Measurements from ENCODE around the gene PPP4R3A.
"Not testable (repeated sequence)": the region's sequence is repeated elsewhere in the genome, so short reads cannot be mapped to it uniquely, and the experiment has no call there.

PPP4R3A gene

DNA sequence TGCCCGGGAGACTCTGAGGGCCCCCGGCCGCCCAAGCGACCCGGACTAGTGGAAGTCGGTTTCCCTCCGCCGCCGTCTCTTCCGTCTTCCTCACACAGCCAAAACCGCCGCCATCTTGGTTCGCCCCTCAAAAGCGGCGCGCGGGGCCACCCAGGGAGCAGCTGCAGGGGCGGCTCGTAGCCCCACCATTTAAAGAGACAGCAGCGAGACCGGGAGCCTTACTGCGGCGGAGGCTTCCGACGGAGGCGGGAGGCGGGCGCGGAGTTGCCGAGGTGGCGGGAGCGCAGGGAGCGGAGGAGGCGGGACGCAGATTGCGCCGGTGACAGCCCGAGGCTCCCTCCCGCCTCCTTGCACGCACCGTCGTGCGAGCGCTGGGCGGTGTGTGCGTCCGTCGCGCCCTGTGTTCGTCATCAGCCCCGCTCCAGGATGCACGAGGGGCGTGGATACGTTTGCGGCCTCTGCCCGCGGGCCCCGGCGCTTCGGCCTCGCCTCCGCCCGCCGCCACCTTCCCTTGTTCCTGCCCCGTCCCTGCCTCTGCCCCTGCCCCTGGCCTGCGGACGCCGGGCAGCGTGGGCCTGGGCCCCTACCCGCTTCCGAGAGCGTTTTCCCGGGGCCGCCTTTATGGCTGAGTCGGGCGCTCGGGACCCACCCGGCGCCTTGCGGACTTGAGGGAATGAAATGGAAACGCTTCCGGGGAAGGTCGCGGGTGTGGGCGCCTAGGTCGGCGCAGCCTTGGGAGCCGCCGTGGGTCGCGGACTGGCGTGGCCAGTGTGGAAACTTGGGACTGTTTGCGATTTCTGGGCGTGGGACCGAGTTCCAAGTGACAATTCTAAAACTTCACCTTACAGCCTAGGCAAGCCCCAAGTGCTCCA, at the start of gene PPP4R3A:
PPP4R3A (minus strand) TSS at position 140 of the 872 bp plus-strand sequence. CDS start 663 bp downstream, outside the sequence.
- peak; percentile 94 for DNase-seq (ENCODE audit: low spot score)

DNA sequence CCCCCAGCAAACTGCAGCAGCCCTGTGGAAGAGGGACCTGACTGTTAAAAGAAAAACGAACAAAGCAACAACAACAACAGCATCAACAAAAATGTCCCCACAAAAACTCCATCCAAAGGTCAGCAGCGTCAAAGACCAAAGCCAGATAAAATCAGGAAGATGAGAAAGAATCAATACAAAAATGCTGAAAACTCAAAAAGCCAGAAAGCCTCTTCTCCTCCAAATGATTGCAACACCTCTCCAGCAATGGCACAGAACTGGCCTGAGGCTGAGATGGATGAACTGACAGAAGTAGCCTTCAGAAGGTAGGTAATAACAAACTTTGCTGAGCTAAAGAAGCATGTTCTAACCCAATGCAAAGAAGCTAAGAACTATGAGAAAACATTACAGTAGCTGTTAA, 45.4 kb upstream of the PPP4R3A start:
- no peak for DNase-seq (ENCODE audit: low spot score)

DNA sequence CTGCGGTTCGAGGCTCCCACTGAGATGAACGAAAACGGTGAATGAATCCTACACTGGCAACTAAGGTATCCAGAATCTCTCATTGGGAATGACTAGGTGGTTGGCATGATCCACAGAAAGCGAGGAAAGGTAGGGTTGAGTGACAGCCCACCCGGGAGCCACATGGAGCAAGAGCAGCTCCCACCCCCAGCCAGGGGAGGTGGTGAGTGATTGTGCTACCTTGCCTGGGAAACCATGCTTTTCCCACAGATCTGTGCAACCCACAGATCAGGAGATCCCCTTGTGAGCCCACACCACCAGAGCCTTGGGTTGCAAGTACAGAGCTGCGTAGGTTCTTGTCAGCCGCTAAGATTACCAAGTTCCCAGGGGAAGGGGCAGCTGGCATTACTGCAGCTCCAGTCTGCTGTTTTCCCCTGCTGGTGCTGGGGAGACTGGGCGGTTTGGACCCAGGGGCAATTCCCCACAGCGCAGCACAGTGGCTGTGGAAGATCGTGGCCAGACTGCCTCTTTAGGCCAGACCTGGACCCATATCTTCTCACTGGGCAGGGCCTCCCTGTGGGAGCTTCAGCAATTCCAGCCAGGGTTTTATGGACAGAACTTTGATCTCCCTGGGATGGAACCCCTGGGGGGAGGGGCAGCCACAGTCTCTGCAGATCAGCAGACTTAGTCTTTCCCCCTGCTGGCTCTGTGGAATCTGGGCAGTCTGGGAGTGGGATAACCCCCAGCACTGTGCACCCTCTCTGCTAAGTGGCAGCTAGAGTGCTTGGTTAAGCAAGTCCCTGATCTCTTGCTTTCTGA, 44.6 kb upstream of the PPP4R3A start:
- DNase-seq (ENCODE audit: low spot score): no peak

DNA sequence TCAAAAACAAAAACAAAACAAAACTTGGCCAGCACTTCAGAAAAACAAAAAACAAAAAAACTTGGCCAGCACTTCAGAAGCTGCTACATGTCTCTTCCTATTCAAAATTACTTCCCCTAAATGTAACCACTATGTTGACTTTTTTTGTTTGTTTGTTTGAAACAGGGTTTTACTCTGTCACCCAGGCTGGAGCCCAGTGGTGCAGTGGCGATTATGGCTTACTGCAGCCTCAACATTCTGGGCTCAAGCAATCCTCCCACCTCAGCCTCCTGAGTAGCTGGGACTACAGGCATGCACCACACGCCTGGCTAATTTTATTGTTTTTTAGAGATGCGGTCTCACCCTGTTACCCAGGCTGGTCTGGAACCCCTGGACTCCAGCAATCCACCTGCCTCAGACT, 38.0 kb upstream of the PPP4R3A start:
- DNase-seq (ENCODE audit: low spot score): no peak

DNA sequence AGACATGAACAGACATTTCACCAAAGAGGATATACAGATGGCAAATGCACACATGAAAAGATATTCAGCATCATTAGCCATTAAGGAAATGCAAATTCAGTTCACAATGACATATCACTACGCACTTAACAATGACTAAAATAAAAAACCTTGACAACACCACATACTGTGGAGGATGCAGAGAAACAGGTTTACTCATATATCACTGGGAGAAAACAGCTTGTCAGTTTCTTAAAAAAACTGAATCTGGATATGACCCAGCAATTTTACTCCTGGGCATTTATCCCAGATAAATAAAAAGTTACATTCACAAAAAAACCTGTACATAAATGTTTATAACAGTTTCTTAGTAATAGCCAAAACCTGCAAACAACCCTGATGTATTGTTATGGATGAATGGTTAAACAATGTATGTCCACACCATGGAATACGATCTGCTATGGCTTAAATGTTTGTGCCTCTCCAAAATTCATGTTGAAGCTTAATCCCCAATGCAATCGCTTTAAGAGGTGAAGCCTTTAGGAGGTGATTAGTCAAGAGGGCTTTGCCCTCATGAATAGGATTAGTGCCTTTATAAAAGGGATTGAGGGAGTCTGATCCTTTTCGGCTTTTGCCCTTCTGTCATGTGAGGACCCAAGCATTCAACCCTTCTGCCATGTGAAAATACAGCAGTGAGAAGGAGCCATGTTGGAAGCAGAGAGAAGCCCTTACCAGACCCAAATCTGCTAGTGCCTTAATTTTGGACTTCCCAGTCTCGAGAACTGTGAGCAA, 36.0 kb upstream of the PPP4R3A start:
- no peak for DNase-seq (ENCODE audit: low spot score)

DNA sequence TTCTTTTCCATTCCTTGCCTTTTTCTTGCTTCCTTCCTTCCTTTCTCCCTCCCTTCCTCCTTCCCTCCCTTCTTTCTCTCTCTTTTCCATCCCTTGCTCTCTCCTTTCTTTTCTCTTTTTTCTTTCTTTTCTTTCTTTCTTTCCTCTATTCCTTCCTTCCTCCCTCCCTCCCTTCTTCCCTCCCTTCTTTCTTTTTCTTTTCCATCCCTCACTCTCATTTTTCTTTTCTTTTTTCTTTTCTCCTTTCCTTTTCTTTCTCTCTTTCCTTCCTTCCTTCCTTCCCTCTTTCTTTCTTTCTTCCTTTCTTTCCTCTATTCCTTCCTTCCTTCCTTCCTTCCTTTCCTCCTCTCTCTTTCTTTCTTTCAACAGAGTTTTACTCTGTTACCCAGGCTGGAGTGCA, 35.1 kb upstream of the PPP4R3A start:
- DNase-seq (ENCODE audit: low spot score): no peak

DNA sequence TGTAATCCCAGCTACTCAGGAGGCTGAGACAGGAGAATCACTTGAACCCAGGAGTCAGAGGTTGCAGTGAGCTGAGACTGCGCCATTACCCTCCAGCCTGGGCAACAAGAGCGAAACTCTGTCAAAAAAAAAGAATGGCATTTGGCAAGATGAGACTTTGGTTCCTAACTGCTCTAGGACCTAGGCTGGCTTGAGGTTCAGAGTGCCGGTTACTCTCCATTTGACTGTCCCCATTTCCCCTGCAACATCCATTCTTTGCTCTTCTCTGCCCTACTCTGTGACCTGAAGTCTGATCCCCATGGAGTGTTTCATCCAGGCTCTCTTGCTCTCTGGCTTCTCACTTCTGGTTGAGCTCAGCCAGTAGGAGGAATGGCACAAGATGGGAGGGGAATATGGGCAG, 26.2 kb upstream of the PPP4R3A start:
- no peak for DNase-seq (ENCODE audit: low spot score)

DNA sequence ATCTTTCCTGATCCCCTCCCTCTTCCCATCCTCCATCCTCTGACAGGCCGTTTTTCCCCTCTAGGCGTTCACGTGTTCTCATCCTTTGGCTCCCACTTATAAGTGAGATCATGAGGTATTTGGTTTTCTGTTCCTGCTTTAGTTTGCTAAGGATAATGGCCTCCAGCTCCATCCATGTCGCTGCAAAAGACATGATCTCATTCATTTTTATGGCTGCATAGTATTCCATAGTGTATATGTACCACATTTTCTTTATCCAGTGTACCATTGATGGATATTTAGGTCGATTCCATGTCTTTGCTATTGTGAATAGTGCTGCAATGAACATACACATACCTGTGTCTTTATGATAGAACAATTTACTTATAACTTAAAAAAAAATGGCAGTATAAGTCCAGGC, 23.9 kb upstream of the PPP4R3A start:
- not testable (repeated sequence) for DNase-seq (ENCODE audit: low spot score)

DNA sequence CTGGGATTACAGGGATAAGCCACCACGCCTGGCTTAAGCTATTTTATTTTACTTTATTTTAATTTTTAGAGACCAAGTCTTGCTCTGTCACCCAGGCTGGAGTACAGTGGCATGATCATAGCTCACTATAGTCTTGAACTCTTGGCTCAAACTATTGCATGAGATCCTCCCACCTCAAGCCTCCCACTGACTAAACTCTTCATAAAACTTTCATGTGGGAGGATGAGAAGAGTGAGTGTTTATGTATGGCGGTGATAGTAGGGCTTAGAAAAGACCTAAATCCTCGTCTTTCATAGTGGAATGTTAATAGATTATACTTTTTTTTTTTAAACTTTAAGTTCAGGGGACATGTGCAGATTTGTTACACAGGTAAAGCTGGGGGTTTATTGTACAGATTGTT, 23.5 kb upstream of the PPP4R3A start:
- no peak for DNase-seq (ENCODE audit: low spot score)

DNA sequence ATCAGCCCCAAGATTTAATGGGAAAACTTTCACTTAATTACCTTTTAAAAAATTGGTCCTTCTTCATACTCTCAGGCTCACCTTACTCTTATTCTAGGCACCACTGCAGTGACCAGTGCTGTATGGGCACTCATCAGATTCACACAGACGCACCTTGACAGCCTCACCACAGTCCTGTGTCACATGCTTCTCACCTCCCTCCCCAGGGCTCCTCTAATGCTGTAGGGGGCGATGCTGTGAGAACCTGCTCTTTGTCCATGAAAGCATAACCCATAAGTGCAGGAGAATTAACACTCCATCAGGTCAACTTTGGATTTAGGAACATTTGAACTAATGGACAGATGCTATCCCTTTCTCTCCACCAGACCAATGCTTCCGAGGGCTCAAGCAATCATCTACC, 13.9 kb upstream of the PPP4R3A start:
- no peak for DNase-seq (ENCODE audit: low spot score)

DNA sequence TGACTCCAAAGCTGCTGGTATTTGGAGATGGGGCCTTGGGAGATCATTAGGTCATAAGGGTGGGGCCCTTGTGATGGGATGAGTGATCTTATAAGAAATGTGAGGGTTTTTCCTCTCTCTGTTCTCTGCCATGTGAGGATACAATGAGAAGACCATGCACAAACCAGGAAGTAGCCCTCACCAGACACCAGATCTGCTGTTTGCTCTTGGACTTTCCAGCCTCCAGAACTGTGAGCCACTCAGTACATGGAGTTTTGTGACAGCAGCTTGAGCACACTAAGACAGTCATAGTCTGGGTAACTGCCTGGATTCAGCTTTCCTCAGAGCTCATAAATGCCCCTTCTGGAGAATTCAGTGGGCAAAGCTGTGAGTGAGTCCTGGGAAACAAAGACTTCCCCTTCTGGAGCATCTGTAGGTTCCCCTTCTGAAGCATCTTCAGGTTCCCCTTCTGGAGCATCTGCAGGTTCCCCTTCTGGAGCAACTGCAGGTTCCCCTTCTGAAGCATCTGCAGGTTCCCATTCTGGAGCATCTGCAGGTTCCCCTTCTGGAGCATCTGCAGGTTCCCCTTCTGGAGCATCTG, 11.0 kb upstream of the PPP4R3A start:
- DNase-seq (ENCODE audit: low spot score): no peak

DNA sequence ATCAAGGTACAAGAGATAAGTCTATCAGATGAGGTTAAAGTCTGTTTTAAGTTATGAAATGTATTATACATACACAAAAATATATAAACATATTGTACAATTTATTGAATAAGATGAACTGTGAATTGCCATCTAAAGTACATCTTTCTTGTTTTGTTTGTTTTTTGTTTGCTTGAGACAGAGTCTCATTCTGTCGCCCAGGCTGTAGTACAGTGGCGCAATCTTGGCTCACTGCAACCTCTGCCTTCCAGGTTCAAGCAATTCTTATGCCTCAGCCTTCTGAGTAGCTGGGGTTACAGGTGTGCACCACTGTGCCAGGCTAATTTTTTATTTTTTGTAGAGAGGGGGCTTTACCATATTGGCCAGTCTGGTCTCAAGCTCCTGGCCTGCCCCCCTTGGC, 10.0 kb upstream of the PPP4R3A start:
- no peak for DNase-seq (ENCODE audit: low spot score)

DNA sequence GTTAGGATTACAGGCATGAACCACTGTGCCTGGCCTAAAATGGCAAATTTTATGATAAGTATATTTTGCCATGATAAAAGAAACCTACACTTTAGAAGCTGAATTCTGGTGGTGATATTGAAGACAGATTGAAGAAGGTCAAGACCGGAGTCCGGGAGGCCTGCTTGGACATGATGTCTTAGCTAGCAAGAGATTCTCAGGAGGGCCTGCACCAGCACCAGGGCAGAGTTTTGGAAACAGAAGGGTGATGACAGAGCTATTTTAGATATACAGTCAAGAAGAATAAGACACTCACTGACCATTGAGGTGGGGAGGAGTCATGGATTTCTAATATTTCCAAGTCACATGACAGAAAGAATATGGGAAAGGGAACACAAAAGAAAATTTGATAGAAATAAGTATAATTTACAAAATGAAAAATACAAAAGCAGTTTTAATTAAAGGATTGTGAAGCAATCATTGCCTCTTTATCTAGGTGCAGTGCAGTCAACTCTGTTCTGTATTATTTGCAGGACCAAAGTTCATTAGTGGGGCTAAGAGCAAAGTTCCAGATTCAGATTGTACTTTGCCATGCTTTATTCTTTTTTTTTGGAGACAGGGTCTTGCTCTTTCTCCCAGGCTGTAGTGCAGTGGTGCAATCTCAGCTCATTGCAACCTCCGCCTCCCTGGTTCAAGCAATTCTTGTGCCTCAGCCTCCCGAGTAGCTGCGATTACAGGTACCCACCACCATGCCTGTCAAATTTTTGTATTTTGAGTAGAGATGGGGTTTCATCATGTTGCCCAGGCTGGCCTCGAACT, 9.3 kb upstream of the PPP4R3A start:
- no peak for DNase-seq (ENCODE audit: low spot score)

DNA sequence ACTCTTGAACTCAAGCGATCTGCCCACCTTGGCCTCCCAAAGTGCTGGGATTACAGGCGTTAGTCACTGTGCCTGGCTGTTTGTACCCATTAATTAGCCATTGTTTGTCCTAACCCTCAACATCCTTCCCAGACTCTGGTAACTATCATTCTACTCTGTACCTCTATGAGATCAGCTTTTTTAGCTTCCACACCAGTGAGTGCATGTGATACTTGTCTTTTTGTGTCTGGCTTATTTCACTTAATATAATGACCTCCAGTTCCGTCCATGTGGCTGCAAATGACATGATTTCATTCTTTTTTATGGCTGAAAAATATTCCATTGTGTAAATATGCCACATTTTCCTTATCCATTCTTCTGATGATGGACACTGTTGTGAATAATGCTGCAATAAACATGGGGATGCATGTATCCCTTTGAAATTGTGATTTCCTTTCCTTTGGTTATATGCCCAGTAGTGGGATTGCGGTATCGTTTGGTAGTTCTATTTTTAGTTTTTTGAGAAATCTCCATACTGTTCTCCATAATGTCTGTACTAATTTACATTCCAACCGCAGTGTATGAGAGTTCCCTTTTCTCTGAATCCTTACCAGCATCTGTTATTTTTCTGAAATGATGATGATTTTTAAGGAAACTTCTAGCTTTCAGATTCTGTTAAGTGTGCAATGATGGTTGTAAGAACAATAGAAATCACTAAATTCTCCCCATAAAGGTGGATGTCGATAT, 6.7 kb upstream of the PPP4R3A start:
- no peak for DNase-seq (ENCODE audit: low spot score)

DNA sequence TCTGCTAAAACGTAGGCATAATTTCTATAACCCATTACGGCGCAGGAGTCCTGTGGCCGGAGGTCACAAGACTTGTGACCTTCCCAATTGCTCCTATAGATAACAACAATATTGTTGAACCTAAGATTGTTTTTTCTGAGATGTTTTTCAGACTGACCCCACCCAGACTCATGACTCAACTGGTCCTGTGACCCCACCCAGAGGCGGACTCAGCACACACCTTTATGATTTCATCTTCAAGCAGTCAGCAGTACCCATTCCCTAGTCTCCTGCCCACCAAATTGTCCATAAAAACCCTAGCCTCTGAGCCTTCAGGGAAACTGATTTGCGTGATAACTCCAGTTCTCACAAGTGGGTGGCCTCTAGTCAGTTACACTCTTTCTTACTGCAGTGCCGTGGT, 5.9 kb upstream of the PPP4R3A start:
- no peak for DNase-seq (ENCODE audit: low spot score)

DNA sequence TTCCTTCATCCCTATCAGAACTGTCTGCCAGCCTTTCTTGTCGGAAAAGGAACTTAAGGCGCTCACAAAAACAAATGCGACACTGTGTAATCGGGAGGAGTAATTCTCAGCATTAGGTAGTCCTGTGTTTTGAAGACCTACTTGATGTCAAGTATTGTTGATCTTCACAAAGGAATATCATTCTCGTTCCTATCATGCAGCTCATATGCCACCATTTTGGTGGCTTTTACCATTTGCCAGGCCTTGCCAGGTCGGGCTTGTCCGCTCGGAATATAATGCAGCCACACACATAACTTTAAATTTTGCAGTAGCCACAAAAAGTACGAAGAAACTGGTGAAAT, 903 bp upstream of the PPP4R3A start:
- DNase-seq (ENCODE audit: low spot score): no peak

DNA sequence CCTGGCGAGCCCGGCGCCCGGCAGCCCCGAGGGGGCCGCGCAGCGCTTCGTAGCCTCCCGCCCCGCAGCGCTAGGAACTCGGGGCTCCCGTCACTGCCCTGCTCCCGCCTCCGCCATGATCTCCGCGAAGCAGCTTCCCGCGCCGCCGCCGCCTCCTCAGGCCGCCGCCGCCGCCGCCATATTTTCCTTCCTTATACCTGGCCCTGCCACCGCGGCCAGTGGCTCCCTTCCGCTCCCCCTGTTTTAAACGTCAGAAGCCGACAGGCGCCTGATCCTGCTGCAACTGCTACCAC, 286 bp downstream of the PPP4R3A start:
- DNase-seq (ENCODE audit: low spot score): no peak

DNA sequence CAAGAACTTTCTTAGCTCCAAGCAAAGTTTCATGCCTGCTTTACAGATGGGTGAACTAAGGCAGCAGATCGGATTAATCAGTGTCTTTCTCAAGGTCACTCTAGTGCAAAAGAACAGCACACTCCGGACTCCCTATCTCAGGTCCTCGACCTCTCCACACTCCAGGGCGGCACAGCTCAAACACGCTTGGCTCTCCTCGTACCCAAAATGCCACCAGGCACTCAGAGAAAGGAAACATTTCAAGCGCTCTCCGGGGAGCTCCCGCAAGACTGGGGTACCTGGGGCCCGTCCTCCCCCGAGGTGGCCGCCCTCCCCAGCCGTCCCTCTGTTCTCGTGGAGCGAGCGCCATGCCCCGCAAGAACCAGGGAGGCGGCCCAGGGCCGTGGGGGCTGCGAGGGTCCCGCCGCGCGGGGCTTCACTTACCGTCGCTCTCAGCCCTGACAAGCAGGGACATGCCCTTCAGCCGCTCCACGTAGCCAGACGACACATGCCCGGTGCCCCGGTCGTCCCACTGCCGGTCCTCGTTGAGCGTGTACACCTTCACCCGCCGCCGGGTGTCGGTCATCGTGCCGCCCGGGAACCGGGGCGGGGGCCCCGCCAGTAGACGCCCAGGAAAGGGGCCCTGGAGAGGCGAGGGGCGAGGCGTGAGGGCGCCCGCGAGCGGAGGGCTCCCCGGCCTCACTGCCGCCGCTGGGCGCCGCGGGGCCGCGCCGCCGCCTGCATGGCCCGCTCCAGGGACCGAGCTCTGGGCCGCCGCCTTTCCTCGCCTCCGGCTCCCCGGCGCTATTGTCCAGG, 830 bp downstream of the PPP4R3A start:
- DNase-seq (ENCODE audit: low spot score): peak; percentile 39

DNA sequence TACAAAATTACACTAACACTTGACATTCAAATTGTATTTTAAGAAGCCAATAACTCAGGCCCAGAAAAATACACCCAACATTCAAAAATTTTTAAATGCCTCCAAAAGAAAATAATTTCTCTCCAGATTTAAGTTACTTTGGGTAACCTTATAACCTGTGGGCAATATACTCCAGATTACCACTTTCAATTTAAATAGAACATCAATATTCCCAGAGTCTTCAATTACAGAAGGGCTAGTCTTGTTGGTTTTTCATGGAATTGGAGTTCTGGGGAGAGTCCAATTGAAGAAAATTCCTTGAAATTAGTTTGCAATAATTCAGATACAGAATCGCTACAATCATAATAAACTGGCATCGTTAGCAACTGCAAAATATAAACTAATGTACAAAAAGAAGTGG, 2.0 kb downstream of the PPP4R3A start:
- no peak for DNase-seq (ENCODE audit: low spot score)

DNA sequence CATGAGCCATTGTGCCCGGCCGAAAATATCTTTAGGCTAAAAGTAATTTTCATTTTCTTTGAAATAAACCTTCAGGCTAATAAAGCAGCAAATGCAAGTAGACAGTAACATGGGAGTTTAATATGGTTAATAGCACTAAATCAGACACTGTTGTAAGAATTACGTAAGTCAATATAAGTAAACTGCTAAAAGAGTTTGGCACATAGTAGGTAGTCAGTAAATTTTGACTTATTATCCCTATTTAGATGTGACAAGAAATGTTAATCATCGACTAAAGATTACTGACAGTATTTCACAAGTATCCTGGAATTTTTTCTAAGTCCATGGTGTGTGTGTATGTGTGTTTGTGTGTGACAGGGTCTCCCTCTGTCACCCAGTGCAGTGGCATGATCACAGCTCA, 3.9 kb downstream of the PPP4R3A start:
- no peak for DNase-seq (ENCODE audit: low spot score)

Measured in hematopoietic multipotent progenitor cell treated with erythropoietin and hydrocortisone succinate and interleukin-3 and kit ligand, for 15 days (in vitro differentiated cells).